Activated CD4-positive, alpha-beta memory T cell treated with anti-CD3 and anti-CD28 coated beads, Interleukin-2, amount 10 ng/mL, durations not matched to agents 7 days and 5 days (primary cell): ENCODE results near the gene PCDHA3. TPM values are rescaled to one million over a fixed set of nuclear protein-coding genes. Genes with fewer than 3 reads are reported as not detected.
"Not testable (repeated sequence)": the region's sequence is repeated elsewhere in the genome, so short reads cannot be mapped to it uniquely, and the experiment has no call there.

Experiments used
- CTCF ChIA-PET: fragments of 350-600 bp; sonication (Branson Sonifier 250); formaldehyde crosslinking; loops from one replicate; lab custom pipeline; 2021; ENCODE audit warnings: antibody characterized with exemption, inconsistent platforms; lab: Charles Lee
- POLR2A ChIA-PET: fragments of 350-600 bp; sonication (Branson Sonifier 250); formaldehyde crosslinking; loops from one replicate; lab custom pipeline; 2021; ENCODE audit warnings: antibody characterized with exemption; lab: Charles Lee
- DNase-seq: peaks from one replicate; pipeline ENCODE4 v3.0.0-alpha.2; 2020
- H3K27ac Mint-ChIP-seq: one replicate; pipeline ENCODE4 v1.8.0; 2021; ENCODE audit warnings: mild to moderate bottlenecking, mixed read lengths
- H3K27me3 Mint-ChIP-seq: one replicate; pipeline ENCODE4 v1.8.0; 2021; ENCODE audit warnings: mixed read lengths
- H3K36me3 Mint-ChIP-seq: one replicate; pipeline ENCODE4 v1.8.0; 2021; ENCODE audit warnings: low read depth, mixed read lengths
- H3K4me1 Mint-ChIP-seq: one replicate; pipeline ENCODE4 v1.8.0; 2021; ENCODE audit warnings: mixed read lengths
- H3K4me3 Mint-ChIP-seq: one replicate; pipeline ENCODE4 v1.8.0; 2021; ENCODE audit warnings: mild to moderate bottlenecking, mixed read lengths
- H3K9me3 Mint-ChIP-seq: one replicate; pipeline ENCODE4 v1.8.0; 2021; ENCODE audit warnings: mixed read lengths
- total RNA-seq, 2 experiments: library from RNA; stranded (reverse); gene quantifications; one replicate each; pipeline ENCODE4 v1.2.3, GENCODE V29; 2021

Gene PCDHA3
- total RNA-seq, 2 experiments from 2014 or later, result not detected

DNA sequence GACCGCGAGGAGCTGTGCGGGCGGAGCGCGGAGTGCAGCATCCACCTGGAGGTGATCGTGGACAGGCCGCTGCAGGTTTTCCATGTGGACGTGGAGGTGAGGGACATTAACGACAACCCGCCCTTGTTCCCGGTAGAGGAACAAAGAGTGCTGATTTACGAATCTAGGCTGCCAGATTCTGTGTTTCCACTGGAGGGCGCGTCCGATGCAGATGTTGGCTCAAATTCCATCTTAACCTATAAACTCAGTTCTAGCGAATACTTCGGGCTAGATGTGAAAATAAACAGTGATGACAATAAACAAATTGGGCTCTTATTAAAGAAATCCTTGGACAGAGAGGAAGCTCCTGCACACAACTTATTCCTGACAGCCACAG is 27.5 kb downstream of the PCDHA3 start:
- peaks cover 8% of the 10 kb centered on the region for H3K36me3 Mint-ChIP-seq
- POLR2A ChIA-PET, result no interaction called here
- H3K9me3 Mint-ChIP-seq, result peaks cover 20% of the 10 kb centered on the region
- no peak overlapping the region for H3K27ac Mint-ChIP-seq
- CTCF ChIA-PET, result no interaction called here
- peaks cover 5% of the 10 kb centered on the region for H3K27me3 Mint-ChIP-seq
- H3K4me1 Mint-ChIP-seq, result no peaks in the 10 kb centered on the region
- no peak for DNase-seq
- no peak overlapping the region for H3K4me3 Mint-ChIP-seq

DNA sequence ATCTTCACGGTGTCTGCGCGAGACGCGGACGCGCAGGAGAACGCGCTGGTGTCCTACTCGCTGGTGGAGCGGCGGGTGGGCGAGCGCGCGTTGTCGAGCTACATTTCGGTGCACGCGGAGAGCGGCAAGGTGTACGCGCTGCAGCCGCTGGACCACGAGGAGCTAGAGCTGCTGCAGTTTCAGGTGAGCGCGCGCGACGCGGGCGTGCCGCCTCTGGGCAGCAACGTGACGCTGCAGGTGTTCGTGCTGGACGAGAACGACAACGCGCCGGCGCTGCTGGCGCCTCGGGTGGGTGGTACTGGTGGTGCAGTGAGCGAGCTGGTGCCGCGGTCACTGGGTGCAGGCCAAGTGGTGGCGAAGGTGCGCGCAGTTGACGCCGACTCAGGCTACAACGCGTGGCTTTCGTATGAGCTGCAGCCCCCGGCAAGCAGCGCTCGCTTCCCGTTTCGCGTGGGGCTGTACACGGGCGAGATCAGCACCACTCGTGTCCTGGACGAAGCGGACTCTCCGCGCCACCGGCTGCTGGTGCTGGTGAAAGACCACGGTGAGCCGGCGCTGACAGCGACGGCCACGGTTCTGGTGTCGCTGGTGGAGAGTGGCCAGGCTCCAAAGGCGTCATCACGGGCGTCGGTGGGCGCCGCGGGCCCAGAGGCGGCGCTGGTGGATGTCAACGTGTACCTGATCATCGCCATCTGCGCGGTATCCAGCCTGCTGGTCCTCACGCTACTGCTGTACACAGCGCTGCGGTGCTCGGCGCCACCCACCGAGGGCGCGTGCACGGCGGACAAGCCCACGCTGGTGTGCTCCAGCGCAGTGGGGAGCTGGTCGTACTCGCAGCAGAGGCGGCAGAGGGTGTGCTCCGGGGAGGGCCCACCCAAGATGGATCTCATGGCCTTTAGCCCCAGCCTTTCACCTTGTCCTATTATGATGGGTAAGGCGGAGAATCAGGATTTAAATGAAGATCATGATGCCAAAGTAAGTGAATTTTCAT is 28.9 kb downstream of the PCDHA3 start:
- Mint-ChIP-seq H3K9me3 (peaks cover 26% of the 10 kb centered on the region), H3K36me3 (peaks cover 13% of the 10 kb centered on the region)
- DNase-seq, H3K27me3 Mint-ChIP-seq, POLR2A ChIA-PET, H3K4me1 Mint-ChIP-seq, H3K4me3 Mint-ChIP-seq, H3K27ac Mint-ChIP-seq, CTCF ChIA-PET: not testable (repeated sequence)

DNA sequence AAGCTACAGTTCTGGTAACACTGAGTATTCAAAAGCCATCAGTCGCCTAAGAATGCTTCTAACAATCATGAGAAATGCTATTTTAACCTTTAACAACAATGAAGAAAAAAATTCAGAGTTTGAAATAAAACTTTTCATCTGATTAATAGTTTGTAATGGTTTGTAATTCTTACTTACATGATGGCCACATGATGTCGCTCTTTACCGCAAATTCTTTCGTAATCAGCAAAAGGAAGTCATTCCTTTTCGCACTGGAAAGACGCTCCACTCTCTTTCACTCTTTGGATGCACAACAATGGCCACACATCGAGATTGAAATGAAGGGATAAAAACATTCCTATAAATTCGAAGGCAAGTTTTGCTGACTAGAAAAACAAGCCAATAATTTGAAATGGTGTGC is 33.1 kb downstream of the PCDHA3 start, which contains the start of gene PCDHA7:
PCDHA7 (plus strand) TSS at position 277 of the 400 bp plus-strand sequence; CDS start at position 392, 115 bp downstream.
- no peak within 1 kb of the TSS for H3K27ac Mint-ChIP-seq
- no peaks in the 10 kb centered on the region for H3K4me1 Mint-ChIP-seq
- CTCF ChIA-PET, result no interaction called here
- POLR2A ChIA-PET, result no interaction called here
- no peak for DNase-seq
- no peak within 1 kb of the TSS for H3K4me3 Mint-ChIP-seq
- peaks cover 4% of the 10 kb centered on the region for H3K36me3 Mint-ChIP-seq
- H3K9me3 Mint-ChIP-seq, result peaks cover 15% of the 10 kb centered on the region
- peaks cover 5% of the 10 kb centered on the region for H3K27me3 Mint-ChIP-seq

DNA sequence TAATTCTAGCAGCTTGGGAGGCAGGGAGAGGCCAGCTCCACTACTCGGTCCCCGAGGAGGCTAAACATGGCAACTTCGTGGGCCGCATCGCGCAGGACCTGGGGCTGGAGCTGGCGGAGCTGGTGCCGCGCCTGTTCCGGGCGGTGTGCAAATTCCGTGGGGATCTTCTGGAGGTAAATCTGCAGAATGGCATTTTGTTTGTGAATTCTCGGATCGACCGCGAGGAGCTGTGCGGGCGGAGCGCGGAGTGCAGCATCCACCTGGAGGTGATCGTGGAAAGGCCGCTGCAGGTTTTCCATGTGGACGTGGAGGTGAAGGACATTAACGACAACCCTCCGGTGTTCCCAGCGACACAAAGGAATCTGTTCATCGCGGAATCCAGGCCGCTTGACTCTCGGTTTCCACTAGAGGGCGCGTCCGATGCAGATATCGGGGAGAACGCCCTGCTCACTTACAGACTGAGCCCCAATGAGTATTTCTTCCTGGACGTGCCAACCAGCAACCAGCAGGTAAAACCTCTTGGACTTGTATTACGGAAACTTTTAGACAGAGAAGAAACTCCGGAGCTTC is 33.7 kb downstream of the PCDHA3 start:
- H3K27me3 Mint-ChIP-seq, CTCF ChIA-PET, POLR2A ChIA-PET, DNase-seq, H3K4me3 Mint-ChIP-seq, H3K36me3 Mint-ChIP-seq, H3K4me1 Mint-ChIP-seq, H3K27ac Mint-ChIP-seq: not testable (repeated sequence)
- peaks cover 13% of the 10 kb centered on the region for H3K9me3 Mint-ChIP-seq

DNA sequence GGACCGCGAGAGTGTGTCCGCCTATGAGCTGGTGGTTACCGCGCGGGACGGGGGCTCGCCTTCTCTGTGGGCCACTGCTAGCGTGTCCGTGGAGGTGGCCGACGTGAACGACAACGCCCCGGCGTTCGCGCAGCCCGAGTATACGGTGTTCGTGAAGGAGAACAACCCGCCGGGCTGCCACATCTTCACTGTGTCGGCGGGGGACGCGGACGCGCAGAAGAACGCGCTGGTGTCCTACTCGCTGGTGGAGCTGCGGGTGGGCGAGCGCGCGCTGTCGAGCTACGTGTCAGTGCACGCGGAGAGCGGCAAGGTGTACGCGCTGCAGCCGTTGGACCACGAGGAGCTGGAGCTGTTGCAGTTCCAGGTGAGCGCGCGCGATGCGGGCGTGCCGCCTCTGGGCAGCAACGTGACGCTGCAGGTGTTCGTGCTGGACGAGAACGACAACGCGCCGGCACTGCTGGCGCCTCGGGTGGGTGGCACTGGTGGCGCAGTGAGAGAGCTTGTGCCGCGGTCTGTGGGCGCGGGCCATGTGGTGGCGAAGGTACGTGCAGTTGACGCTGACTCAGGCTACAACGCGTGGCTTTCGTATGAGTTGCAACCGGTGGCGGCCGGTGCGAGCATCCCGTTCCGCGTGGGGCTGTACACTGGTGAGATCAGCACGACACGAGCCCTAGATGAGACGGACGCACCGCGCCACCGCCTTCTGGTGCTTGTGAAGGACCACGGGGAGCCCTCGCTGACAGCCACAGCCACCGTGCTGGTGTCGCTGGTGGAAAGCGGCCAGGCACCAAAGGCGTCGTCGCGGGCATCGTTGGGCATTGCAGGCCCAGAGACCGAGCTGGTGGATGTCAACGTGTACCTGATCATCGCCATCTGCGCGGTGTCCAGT is 35.0 kb downstream of the PCDHA3 start:
- ChIA-PET CTCF (no interaction called here), POLR2A (no interaction called here)
- peaks cover 4% of the 10 kb centered on the region for H3K36me3 Mint-ChIP-seq
- no peak overlapping the region for H3K27ac Mint-ChIP-seq
- H3K4me1 Mint-ChIP-seq, result no peaks in the 10 kb centered on the region
- H3K4me3 Mint-ChIP-seq, result no peak overlapping the region
- peaks cover 16% of the 10 kb centered on the region for H3K9me3 Mint-ChIP-seq
- H3K27me3 Mint-ChIP-seq, result peaks cover 5% of the 10 kb centered on the region
- no peak for DNase-seq

DNA sequence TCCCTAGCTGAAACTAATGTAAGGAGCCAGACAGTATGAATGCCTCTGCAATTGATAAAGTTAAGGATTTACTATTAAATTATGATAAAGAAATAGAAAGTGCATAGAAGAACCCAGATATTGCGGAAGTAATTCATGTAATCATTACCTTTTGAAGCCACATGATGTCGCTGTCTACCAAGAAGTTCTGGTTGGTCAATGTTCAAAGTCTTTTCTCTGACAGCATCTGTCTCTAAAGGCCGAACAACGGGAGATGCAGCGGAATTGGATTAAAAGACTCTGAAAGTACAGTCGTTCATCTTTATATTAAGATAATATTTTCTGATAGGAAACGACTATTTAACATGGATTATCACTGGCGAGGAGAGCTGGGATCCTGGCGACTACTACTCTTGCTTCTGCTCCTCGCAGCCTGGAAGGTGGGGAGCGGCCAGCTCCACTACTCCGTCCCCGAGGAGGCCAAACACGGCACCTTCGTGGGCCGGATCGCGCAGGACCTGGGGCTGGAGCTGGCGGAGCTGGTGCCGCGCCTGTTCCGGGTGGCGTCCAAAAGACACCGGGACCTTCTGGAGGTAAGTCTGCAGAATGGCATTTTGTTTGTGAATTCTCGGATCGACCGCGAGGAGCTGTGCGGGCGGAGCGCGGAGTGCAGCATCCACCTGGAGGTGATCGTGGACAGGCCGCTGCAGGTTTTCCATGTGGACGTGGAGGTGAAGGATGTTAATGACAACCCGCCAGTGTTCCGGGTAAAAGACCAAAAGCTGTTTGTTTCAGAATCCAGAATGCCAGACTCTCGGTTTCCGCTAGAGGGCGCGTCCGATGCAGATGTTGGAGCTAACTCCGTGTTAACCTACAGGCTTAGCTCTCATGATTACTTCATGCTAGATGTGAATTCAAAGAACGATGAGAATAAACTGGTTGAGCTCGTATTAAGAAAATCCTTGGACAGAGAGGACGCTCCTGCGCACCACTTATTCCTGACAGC is 40.4 kb downstream of the PCDHA3 start, which contains the start of gene PCDHA8:
PCDHA8 (plus strand) TSS at position 210 of the 985 bp plus-strand sequence; CDS start at position 345, 135 bp downstream.
- Mint-ChIP-seq H3K36me3 (peaks cover 5% of the 10 kb centered on the region), H3K4me3 (no peak within 1 kb of the TSS), H3K27ac (no peak within 1 kb of the TSS), H3K4me1 (no peaks in the 10 kb centered on the region), H3K27me3 (no peaks in the 10 kb centered on the region), H3K9me3 (peaks cover 13% of the 10 kb centered on the region)
- DNase-seq, result no peak
- CTCF ChIA-PET, result interaction anchor here (0.8 to 1.0 kb wide), 2 partner anchors 12 to 200 kb away, joined by 4 to 6 read pairs; no protein-coding TSS in a partner anchor
- POLR2A ChIA-PET, result no interaction called here

DNA sequence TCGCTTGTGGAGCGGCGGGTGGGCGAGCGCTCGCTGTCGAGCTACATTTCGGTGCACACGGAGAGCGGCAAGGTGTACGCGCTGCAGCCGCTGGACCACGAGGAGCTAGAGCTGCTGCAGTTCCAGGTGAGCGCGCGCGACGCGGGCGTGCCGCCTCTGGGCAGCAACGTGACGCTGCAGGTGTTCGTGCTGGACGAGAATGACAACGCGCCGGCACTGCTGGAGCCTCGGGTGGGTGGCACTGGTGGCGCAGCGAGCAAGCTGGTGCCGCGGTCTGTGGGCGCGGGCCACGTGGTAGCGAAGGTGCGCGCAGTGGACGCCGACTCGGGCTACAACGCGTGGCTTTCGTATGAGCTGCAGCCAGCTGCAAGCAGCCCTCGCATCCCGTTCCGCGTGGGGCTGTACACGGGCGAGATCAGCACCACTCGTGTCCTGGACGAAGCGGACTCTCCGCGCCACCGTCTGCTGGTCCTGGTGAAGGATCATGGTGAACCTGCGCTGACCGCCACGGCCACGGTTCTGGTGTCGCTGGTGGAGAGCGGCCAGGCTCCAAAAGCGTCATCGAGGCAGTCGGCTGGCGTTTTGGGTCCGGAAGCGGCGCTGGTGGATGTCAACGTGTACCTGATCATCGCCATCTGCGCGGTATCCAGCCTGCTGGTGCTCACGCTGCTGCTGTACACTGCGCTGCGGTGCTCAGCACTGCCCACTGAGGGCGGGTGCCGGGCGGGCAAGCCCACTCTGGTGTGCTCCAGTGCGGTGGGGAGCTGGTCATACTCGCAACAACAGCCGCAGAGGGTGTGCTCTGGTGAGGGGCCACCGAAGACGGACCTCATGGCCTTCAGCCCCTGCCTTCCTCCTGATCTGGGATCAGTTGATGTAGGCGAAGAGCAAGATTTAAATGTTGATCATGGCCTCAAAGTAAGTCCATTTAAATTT is 42.2 kb downstream of the PCDHA3 start:
- POLR2A ChIA-PET, result no interaction called here
- H3K4me3 Mint-ChIP-seq, result no peak overlapping the region

DNA sequence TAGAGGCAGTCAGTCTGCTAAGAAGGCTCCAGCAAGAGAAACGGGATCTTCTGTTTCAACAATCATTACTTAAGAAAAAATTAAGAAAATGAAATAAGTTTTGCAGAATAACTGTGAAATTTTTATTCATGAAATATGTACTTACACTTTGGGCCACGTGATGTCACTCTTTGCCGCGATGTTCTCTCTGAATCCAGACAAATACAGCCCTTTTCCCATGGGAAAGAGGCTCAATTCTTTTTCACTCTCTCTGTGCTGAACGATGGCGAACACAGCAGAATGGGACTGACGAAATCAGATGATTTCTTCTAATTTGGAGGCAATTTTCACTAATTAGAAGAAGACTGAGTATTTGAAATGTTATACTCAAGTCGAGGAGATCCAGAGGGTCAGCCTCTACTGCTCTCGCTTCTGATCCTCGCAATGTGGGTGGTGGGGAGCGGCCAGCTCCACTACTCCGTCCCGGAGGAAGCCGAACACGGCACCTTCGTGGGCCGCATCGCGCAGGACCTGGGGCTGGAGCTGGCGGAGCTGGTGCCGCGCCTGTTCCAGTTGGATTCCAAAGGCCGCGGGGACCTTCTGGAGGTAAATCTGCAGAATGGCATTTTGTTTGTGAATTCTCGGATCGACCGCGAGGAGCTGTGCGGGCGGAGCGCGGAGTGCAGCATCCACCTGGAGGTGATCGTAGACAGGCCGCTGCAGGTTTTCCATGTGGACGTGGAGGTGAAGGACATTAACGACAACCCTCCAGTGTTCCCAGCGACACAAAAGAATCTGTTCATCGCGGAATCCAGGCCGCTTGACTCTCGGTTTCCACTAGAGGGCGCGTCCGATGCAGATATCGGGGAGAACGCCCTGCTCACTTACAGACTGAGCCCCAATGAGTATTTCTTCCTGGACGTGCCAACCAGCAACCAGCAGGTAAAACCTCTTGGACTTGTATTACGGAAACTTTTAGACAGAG is 47.6 kb downstream of the PCDHA3 start, which contains the start of gene PCDHA9:
PCDHA9 (plus strand) TSS at position 244 of the 964 bp plus-strand sequence; CDS start at position 358, 114 bp downstream.
- POLR2A ChIA-PET, H3K27me3 Mint-ChIP-seq, H3K36me3 Mint-ChIP-seq, CTCF ChIA-PET, H3K27ac Mint-ChIP-seq, H3K4me3 Mint-ChIP-seq, DNase-seq, H3K9me3 Mint-ChIP-seq, H3K4me1 Mint-ChIP-seq: not testable (repeated sequence)

More for the DNA sequence above, 42.2 kb downstream of the PCDHA3 start:
- CTCF ChIA-PET, result no interaction called here
- Mint-ChIP-seq H3K9me3 (peaks cover 13% of the 10 kb centered on the region), H3K4me1 (no peaks in the 10 kb centered on the region), H3K36me3 (peaks cover 5% of the 10 kb centered on the region), H3K27me3 (no peaks in the 10 kb centered on the region), H3K27ac (no peak overlapping the region)
- DNase-seq, result no peak

DNA sequence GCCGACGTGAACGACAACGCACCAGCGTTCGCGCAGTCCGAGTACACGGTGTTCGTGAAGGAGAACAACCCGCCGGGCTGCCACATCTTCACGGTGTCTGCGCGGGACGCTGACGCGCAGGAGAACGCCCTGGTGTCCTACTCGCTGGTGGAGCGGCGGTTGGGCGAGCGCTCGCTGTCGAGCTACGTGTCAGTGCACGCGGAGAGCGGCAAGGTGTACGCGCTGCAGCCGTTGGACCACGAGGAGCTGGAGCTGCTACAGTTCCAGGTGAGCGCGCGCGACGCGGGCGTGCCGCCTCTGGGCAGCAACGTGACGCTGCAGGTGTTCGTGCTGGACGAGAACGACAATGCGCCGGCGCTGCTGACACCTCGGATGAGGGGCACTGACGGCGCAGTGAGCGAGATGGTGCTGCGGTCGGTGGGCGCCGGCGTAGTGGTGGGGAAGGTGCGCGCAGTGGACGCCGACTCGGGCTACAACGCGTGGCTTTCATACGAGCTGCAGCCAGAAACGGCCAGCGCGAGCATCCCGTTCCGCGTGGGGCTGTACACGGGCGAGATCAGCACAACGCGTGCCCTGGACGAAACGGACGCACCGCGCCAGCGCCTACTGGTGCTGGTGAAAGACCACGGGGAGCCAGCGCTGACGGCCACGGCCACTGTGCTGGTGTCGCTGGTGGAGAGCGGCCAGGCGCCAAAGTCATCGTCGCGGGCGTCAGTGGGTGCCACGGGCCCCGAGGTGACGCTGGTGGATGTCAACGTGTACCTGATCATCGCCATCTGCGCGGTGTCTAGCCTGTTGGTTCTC is 49.2 kb downstream of the PCDHA3 start:
- H3K9me3 Mint-ChIP-seq, CTCF ChIA-PET, H3K36me3 Mint-ChIP-seq, H3K27me3 Mint-ChIP-seq, H3K4me3 Mint-ChIP-seq, H3K27ac Mint-ChIP-seq, POLR2A ChIA-PET, DNase-seq, H3K4me1 Mint-ChIP-seq: not testable (repeated sequence)
